ENCODE results near the gene C1orf21. TPM values are rescaled to one million over a fixed set of nuclear protein-coding genes. Genes with fewer than 3 reads are reported as not detected.

Gene C1orf21
- total and polyA plus RNA-seq, 2 donors (not counting 1 experiment from before 2014, with no cell fraction given): under 0.01 to 0.32 TPM

- no peak overlapping the region for H3K4me3 Mint-ChIP-seq
- ChIA-PET CTCF (no interaction called here), POLR2A (no interaction called here)
- H3K9me3 Mint-ChIP-seq (ENCODE audit: insufficient read depth): no peaks in the 10 kb centered on the region
- Histone ChIP-seq H3K27ac (ENCODE audit: low read length in 2 of 2) (no peak overlapping the region), H3K79me2 (ENCODE audit: control insufficient read depth, insufficient read depth, low read length) (no peaks in the 10 kb centered on the region), H2AFZ (ENCODE audit: insufficient read depth, low read depth, low read length, poor library complexity, severe bottlenecking) (no peak overlapping the region), H3K9me3 (ENCODE audit: control extremely low read depth in 1 of 3, control insufficient read depth in 2 of 3, insufficient read depth in 1 of 3, low read length in 2 of 3) (peaks cover 0 to 4% (median 0%) of the 10 kb centered on the region in 3 donors), H3K27me3 (replicated peaks in 1 of 4; ENCODE audit: control extremely low read depth in 1 of 4, control insufficient read depth in 3 of 4, insufficient read depth in 4 of 4, low read length in 3 of 4) (no peaks in the 10 kb centered on the region), H3K9ac (ENCODE audit: low read length) (no peak overlapping the region), H3K4me3 (ENCODE audit: control extremely low read depth in 1 of 5, extremely low read depth in 1 of 5, insufficient read depth in 1 of 5, low read depth in 2 of 5, low read length in 4 of 5) (no peak overlapping the region), H4K20me1 (ENCODE audit: control insufficient read depth, insufficient read depth, low read length, poor library complexity, severe bottlenecking) (no peaks in the 10 kb centered on the region), H3K4me2 (replicated peaks; ENCODE audit: low read depth, low read length, poor library complexity, severe bottlenecking) (no peak overlapping the region), H3K36me3 (replicated peaks in 1 of 2; ENCODE audit: control extremely low read depth in 1 of 2, control insufficient read depth in 1 of 2, extremely low read depth in 1 of 2, insufficient read depth in 2 of 2, low read length in 1 of 2) (no peaks in the 10 kb centered on the region), H3K4me1 (ENCODE audit: control insufficient read depth in 2 of 2, insufficient read depth in 2 of 2, low read length in 2 of 2) (no peaks in the 10 kb centered on the region)
- no CpG with 5 or more reads among the region's 1 CpG for WGBS (ENCODE audit: insufficient coverage)
- TF ChIP-seq CTCF (IDR thresholded peaks at IDR 0.05) (no peak), EZH2 (IDR thresholded peaks at IDR 0.05; ENCODE audit: borderline replicate concordance, insufficient read depth, low read depth, low read length, poor library complexity, severe bottlenecking) (no peak)
- no peak overlapping the region for H3K27ac Mint-ChIP-seq
- intact Hi-C loops (cut with micrococcal nuclease): no loop called here
- no peak for DNase-seq
- no peak for ATAC-seq (ENCODE audit: low read depth)
- peaks cover 18% of the 10 kb centered on the region for H3K27me3 Mint-ChIP-seq
- H3K4me1 Mint-ChIP-seq: no peaks in the 10 kb centered on the region
Measured at GRCh38 chr1:184552446-184552845, 165.6 kb downstream of the C1orf21 start.

- Histone ChIP-seq H2AFZ (ENCODE audit: insufficient read depth, low read depth, low read length, poor library complexity, severe bottlenecking) (no peak overlapping the region), H3K4me2 (replicated peaks; ENCODE audit: low read depth, low read length, poor library complexity, severe bottlenecking) (no peak overlapping the region), H3K9ac (ENCODE audit: low read length) (no peak overlapping the region), H3K36me3 (replicated peaks in 1 of 2; ENCODE audit: control extremely low read depth in 1 of 2, control insufficient read depth in 1 of 2, extremely low read depth in 1 of 2, insufficient read depth in 2 of 2, low read length in 1 of 2) (no peaks in the 10 kb centered on the region), H3K4me1 (ENCODE audit: control insufficient read depth in 2 of 2, insufficient read depth in 2 of 2, low read length in 2 of 2) (no peaks in the 10 kb centered on the region), H3K79me2 (ENCODE audit: control insufficient read depth, insufficient read depth, low read length) (no peaks in the 10 kb centered on the region), H4K20me1 (ENCODE audit: control insufficient read depth, insufficient read depth, low read length, poor library complexity, severe bottlenecking) (no peaks in the 10 kb centered on the region), H3K27ac (ENCODE audit: low read length in 2 of 2) (no peak overlapping the region), H3K27me3 (replicated peaks in 1 of 4; ENCODE audit: control extremely low read depth in 1 of 4, control insufficient read depth in 3 of 4, insufficient read depth in 4 of 4, low read length in 3 of 4) (no peaks in the 10 kb centered on the region), H3K4me3 (ENCODE audit: control extremely low read depth in 1 of 5, extremely low read depth in 1 of 5, insufficient read depth in 1 of 5, low read depth in 2 of 5, low read length in 4 of 5) (no peak overlapping the region), H3K9me3 (ENCODE audit: control extremely low read depth in 1 of 3, control insufficient read depth in 2 of 3, insufficient read depth in 1 of 3, low read length in 2 of 3) (no peaks in the 10 kb centered on the region)
- intact Hi-C loops (cut with micrococcal nuclease): no loop called here
- Mint-ChIP-seq H3K4me1 (no peaks in the 10 kb centered on the region), H3K27ac (no peak overlapping the region), H3K9me3 (ENCODE audit: insufficient read depth) (peaks cover 3% of the 10 kb centered on the region), H3K27me3 (peaks cover 18% of the 10 kb centered on the region), H3K4me3 (no peak overlapping the region)
- TF ChIP-seq CTCF (IDR thresholded peaks at IDR 0.05) (no peak), EZH2 (IDR thresholded peaks at IDR 0.05; ENCODE audit: borderline replicate concordance, insufficient read depth, low read depth, low read length, poor library complexity, severe bottlenecking) (no peak)
- WGBS (ENCODE audit: insufficient coverage): 100% methylated on average over 1 of the region's 2 CpGs
- DNase-seq (no peak), ATAC-seq (ENCODE audit: low read depth) (no peak)
- POLR2A ChIA-PET: no interaction called here
- CTCF ChIA-PET: no interaction called here
Measured at GRCh38 chr1:184553845-184554244, 167.0 kb downstream of the C1orf21 start.
